Stimulated activated CD8-positive, alpha-beta memory T cell treated with anti-CD3 and anti-CD28 coated beads, Interleukin-12 subunit alpha, Interleukin-12 subunit beta, amount 100 ng/mL, for 4 hours (primary cell): ENCODE measurements around the gene JAKMIP2.

ENCODE experiments used
- DNase-seq: peaks from one replicate; pipeline ENCODE4 v3.0.0-alpha.2; 2020; ENCODE audit warnings: low read depth

Gene JAKMIP2

DNA sequence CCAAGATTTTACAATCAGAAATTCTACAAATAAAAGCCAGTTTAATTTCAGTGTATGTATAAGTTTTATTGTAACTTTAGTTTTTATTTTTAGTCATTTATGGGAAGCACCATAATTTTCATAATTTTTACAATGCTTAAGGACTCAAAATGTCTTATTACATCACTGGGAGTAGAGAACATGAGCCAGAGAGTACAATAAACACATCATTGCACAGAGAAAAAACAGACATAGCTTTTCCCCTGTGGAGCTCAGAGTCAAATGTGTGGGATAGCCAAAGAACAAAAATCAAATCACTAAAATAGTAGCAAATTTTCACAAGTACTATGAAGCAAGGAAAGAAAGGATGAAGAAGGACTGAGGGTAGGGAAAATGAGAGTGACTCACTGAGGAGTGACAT, 5.5 kb upstream of the JAKMIP2 start:
- DNase-seq: no peak

- no peak for DNase-seq
Observed at GRCh38 chr5:147786142-147786541, 3.6 kb upstream of the JAKMIP2 start.

DNA sequence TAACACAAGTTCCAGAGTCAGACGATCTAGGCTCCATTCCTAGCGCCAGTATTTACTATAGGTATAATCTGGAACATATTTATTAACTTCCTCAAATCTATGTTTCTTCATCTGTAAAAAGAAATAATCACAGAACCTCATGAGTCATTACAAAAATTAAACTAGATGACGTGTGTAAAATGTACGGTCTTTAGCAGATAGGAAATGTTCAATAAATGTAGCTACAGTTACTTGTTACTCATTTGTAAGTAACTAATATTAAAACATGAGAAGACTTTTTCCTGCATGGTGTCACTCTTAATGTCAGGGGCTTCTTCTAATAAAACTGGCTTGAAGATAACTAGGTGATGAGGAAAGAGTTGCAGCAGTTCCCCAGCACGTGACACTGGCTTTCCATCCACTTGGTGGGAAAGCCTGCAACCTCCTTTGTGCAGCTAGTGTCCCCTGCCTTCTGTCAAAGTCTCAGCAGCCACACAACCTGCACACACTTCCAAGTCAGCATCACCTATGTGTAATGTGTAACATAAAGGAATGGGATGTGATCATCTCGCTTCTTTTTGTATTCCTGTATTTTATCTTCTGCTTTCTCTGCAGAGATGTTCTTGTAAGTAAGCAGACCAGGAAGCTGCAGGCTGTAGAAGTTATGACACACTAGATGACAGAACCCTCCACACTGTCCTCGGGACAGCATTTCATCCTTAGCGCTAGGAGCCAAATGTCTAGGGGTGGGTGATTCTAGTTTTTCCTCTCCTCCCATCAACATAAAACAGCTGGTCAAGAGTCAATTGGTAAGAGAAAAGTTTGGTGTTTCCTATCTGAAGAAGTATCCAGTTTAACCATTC, 1.8 kb upstream of the JAKMIP2 start:
- no peak for DNase-seq

DNA sequence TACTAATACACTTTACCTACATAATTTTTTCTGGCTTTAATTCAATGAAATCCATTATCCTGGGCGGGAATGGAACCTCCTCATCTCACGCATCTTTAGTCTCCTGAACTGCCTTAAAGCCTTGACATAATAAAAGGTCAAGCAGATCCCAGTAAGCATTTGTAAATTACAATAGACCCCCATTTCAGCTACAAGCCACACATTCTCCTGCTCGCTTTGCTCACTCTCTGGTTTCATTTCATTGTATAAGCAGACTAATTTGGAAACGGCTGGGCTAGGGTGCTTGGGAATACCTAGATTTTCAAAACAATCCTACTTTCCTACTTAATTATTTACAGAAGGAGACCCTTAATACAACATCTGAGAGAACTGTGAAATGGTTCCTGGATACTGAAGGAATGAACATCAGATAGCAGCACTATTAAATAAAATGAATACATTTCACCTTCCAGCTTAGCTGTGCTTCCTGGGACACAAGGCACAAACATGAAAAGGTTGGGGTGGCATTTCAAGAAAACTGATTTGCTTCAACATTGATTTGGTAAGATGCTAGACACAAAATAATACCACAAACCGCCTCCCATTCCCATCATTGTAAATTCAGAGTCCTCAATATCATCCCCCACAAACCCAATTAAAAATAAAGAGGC, 1.5 kb downstream of the JAKMIP2 start:
- no peak for DNase-seq

- no peak for DNase-seq
Observed at GRCh38 chr5:147779694-147780093, 2.8 kb downstream of the JAKMIP2 start.

- DNase-seq: no peak
Observed at GRCh38 chr5:147776989-147777388, 5.5 kb downstream of the JAKMIP2 start.

DNA sequence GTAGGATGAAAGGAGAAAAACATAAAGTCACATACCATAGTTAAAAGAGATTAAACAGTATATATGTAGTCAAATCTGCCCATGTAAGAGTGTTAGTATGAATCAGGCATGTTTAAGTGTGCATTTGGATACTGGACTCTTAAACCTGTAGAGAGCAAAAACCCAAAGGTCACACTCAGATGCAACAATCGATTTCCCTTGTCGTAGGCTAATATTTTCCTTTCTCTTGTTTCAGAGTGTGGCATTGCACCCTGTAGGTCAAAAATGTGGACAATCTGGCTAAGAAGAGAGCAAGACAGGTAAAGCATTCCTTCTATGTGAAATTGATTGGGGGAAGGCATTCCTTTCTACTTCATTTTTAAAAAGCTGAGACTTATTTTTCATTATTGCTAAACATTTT, 8.9 kb downstream of the JAKMIP2 start:
- no peak for DNase-seq

- no peak for DNase-seq
Observed at GRCh38 chr5:147773139-147773538, 9.4 kb downstream of the JAKMIP2 start.

DNA sequence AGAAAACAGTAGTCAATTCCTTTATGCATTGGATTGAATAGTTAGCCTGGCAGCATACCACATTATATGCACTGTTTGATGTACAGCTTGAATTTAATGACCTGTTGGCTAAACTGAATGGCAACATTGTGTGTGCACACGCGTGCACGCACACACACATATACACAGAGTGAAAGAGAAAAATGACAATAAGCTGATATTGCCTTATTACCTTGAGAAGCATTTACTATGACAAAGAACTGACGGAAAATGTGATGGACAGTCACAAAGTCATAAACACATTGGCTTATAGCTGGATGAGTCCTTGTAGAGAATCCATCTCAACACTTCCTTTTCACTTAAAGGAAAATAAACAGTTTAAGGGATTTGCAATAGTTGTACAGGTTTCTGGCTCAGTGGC, 15.5 kb downstream of the JAKMIP2 start:
- DNase-seq: no peak

- no peak for DNase-seq
Observed at GRCh38 chr5:147763791-147764525, 18.6 kb downstream of the JAKMIP2 start.

DNA sequence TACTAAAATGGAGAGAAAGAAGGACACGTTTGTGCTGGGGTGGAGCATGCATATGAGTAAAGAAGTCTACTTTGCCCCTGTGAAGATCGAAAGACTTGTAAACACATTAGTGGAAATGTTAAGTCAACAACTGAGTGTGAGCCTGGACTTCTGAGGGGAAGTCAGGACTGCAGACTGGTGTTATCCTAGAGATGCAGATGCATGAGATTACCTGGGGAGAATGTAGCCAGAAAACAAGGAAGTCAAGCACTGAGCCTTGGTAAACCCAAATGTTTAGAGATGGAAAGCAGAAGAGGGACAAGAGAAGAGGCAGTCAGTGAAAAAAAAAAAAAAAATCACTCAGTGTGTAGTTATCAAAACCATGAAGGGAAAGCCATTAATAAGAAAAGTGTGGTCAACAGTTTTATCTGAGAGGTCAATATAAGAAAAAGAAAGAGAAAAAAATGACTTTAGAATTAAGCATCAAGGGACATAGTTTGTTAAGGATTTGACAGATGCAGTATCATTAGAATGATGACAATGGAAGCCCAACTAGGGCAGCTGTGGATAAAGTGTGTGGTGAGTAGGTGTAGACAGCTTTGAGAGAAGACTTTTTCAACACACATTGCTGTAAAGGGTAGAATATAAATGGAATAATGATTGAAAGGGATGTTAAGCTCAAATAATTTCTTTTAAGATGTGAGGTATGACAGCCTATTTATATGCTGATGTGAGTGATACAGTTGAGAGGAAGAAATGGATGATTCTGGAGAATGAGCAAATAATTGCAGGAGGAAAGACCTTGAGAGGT, 22.2 kb downstream of the JAKMIP2 start:
- DNase-seq: no peak

GRCh38 chr5:147759441-147759840, 23.1 kb downstream of the JAKMIP2 start:
- no peak for DNase-seq

- no peak for DNase-seq
Observed at GRCh38 chr5:147756566-147756965, 26.0 kb downstream of the JAKMIP2 start.

DNA sequence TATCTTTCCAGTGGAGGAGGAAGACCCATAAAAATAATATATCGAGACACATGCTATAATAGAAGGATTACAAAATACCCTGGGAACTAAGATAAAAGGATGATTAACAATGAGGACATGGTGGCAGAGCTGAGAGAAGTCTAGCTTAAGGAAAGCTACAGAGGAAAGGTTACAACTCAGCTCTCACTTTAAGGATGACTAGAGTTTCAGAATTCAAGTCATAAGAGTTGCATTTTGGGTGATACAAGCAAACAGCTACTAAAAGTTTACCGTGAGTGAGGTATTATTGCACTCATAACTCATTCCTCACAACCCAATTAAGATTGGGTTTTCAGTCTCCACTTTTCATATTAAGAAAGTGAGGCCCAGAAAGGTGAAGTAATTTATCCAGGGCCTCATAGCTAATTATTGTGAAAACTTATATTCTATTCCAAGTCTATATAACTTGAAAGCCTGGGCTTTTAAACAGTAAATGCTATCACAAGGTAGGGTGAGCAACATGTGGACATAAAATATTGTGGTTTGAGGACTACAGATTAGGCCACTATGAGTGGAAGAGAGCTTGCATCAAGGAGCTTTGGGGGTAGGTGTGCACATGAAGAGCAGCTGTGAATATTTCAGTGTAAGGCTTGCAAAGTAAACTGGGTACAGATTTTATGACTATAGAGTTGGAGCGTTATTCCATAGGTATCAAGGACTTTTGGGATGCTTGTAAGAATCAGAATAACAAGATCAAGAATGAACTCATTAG, 28.0 kb downstream of the JAKMIP2 start:
- DNase-seq: no peak

DNA sequence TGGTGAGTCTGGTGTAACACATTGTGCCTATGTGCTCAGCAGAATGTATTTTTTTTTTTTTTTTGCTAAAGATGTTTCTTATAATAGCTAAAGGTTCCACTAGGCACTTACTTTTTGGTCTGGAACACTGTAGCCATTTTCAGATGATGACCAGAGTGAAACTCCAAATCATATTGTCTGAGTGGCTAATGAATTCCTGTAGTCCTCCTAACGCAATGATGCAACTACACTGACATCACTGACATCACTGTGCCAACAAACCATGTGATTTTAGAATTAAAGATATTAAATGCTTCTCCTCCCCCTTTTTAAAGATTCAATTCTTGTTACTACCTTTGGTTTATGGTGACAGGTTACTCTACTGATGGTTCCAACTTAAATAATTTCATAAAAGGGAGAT, 28.8 kb downstream of the JAKMIP2 start:
- DNase-seq: no peak

GRCh38 chr5:147752666-147753290, 29.8 kb downstream of the JAKMIP2 start:
- DNase-seq: no peak

- no peak for DNase-seq
Observed at GRCh38 chr5:147752033-147752432, 30.5 kb downstream of the JAKMIP2 start.

GRCh38 chr5:147751156-147751830, 31.2 kb downstream of the JAKMIP2 start:
- DNase-seq: no peak

DNA sequence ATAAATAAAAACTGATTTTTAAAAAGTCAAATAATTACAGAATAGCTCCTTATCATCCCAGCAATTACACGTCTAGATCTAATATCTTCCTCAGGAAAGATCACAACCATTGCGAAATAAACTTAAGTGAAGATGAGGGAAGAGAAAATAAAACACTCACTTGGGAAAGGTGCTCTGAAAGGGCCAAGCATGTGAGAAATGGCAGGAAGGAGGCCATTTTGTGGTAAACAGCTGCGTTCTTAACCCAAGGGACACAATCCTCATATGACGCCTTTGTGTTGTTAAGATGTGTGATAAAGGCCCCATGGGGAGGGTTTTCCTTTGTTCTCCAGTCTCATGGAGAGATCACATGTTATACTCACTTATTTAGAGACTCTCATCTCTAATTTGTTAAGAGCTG, 32.5 kb downstream of the JAKMIP2 start:
- DNase-seq: no peak

DNA sequence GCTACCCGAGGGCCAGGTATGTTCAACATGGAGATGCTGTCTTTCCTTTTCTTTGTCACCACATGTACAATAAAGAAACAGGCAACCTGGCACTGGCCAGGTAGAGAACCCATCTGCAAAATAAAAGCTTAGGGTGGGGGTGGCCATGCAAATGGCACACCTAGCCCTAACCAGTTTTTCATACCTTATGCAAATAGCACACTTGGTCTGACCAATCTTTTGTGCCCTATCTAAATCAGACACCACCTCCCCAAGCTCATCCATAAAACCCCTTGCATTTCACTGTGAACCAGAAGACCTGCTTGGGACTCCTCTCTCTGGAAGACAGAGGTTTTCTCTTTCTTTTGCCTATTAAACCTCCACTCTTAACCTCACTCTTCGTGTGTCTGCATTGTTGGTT, 33.9 kb downstream of the JAKMIP2 start:
- DNase-seq: no peak
